IgD-negative memory B cell (primary cell): Measurements from ENCODE around the gene PHF12. TPM values are rescaled to one million over a fixed set of nuclear protein-coding genes. Genes with fewer than 3 reads are reported as not detected.

ENCODE experiments used
- H3K27ac Mint-ChIP-seq, 3 donors: one replicate each; pipeline ENCODE4 v1.8.0; 2020 to 2022; ENCODE audit warnings: mild to moderate bottlenecking in 3 of 3, mixed read lengths in 3 of 3, moderate library complexity in 1 of 3
- H3K27me3 Mint-ChIP-seq: one replicate; pipeline ENCODE4 v1.8.0; 2021; ENCODE audit warnings: mixed read lengths
- H3K36me3 Mint-ChIP-seq: one replicate; pipeline ENCODE4 v1.8.0; 2020; ENCODE audit warnings: mild to moderate bottlenecking, mixed read lengths
- H3K4me1 Mint-ChIP-seq, 3 donors: one replicate each; pipeline ENCODE4 v1.8.0; 2020 to 2022; ENCODE audit warnings: mixed read lengths in 3 of 3, mild to moderate bottlenecking in 1 of 3
- H3K4me3 Mint-ChIP-seq, 4 donors: one replicate each; pipeline ENCODE4 v1.8.0; 2020 to 2022; ENCODE audit warnings: mild to moderate bottlenecking in 4 of 4, mixed read lengths in 4 of 4, moderate library complexity in 3 of 4
- H3K9me3 Mint-ChIP-seq, 3 donors: one replicate each; pipeline ENCODE4 v1.8.0; 2020 to 2021; ENCODE audit warnings: mixed read lengths in 3 of 3, mild to moderate bottlenecking in 1 of 3
- polyA plus RNA-seq: library from polyadenylated mRNA; unstranded; fragments of 300-500 nt; fragmentation: Illumina TruSeq; gene quantifications from one replicate; pipeline ENCODE4 v1.2.3, GENCODE V29; 2021

PHF12 gene
- polyA plus RNA-seq: 11.6 TPM

DNA sequence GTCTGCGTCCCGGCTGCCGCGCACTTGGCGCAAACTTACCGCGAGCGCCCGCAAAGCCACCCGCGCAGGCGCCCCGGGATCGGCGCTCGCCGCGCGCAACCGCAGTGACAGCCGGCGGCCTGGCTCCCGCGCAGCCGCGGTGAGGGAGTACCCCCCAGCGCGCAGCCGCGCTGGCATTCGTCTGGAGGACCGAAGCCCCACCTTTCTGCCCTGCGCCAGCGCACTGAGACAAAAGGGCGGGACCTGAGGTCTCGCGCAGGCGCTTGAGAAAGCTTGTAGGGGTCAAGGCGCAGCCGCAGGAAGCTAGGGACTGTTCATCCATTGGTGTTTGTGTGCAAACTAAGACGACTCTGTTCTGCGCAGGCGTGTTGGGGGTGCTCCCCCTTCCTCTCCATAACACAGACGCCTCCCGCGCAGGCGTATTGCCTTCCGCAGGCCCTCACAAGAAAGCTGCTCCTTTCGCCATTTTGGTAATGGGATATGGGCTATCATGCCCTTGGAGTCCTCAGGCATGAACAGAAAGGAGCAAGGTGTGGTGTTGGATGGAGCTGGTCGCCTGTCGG, at the start of gene PHF12:
PHF12 (minus strand) TSS at position 91 of the 563 bp plus-strand sequence. CDS start 558 bp downstream, outside the sequence.
- H3K36me3 Mint-ChIP-seq: peaks cover under 1% of the 10 kb centered on the region
- H3K27ac Mint-ChIP-seq: peak within 1 kb of the TSS; percentile 94 to 97 (median 96)
- no peaks in the 10 kb centered on the region for H3K9me3 Mint-ChIP-seq
- H3K27me3 Mint-ChIP-seq: no peaks in the 10 kb centered on the region
- peak within 1 kb of the TSS; percentile 92 to 97 (median 96) for H3K4me3 Mint-ChIP-seq
- peaks cover 15 to 19% (median 15%) of the 10 kb centered on the region in 3 donors for H3K4me1 Mint-ChIP-seq

DNA sequence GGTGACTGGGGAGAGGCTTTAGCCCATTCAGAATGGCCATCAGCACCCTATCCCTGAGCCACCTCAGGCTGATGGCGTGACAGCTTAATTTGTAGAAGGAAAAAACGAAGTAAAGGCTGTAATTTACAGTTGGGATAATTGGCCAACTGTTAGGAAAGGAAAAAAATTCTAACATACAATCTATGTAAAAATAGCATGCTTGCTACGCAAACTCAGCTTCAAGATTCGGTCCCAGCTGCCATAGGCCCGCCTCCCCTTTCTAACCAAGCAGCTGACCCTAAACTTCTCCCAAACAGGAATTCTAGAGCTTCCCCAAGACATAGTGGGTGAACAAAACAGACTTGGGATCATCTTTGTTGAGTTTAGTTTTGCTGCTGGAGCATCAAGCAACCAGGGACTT, 49.7 kb upstream of the PHF12 start:
- no peaks in the 10 kb centered on the region for H3K4me1 Mint-ChIP-seq
- no peak overlapping the region for H3K4me3 Mint-ChIP-seq

DNA sequence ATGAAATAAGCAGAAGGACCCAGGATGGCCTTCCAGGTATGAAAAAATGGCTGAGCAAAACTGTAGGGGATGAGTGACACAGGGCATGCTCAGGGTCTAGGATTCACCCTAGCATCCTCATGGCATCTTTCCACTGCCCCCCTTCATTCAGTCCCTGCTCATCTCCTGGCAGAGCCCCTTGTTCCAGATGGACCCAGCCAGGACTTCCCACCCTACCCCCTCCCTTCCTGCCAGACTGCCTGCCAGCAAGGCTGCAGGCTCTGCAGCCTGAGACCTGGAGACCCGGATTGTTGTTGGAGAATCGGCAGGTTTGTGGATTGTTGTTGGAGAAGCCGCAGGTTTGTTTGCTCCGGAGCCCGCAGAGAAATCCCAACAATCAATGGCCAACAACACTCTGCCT, 47.9 kb upstream of the PHF12 start:
- H3K36me3 Mint-ChIP-seq: no peaks in the 10 kb centered on the region

More for the DNA sequence above, 49.7 kb upstream of the PHF12 start:
- peaks cover 25% of the 10 kb centered on the region for H3K27me3 Mint-ChIP-seq
- no peaks in the 10 kb centered on the region for H3K36me3 Mint-ChIP-seq
- H3K27ac Mint-ChIP-seq: no peak overlapping the region
- H3K9me3 Mint-ChIP-seq: peaks cover 0 to 1% (median 0%) of the 10 kb centered on the region in 3 donors

DNA sequence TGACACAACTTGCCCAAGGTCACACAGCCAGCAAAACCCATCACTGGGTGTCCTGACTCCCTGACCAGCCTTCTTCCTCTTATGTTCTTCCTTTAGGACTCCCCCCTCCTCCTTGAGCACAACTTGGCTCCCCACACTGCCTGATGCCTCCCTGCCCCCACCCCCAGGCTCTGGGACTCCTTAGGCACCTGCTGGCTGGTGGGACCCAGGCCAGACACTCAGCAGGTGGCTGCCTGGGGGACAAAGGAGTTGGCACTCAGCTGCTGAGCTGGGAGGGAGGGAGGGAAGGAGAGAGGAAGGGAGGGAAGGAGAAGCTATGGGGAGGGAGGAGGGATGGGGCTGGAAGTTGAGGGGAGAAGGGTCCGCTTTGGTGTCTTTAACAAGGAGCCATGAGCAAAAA, 46.5 kb upstream of the PHF12 start:
- Mint-ChIP-seq H3K27ac (no peak overlapping the region), H3K27me3 (peaks cover 9% of the 10 kb centered on the region), H3K4me3 (no peak overlapping the region), H3K4me1 (no peaks in the 10 kb centered on the region), H3K9me3 (peaks cover 0 to 1% (median 0%) of the 10 kb centered on the region in 3 donors), H3K36me3 (no peaks in the 10 kb centered on the region)

More for the DNA sequence above, 47.9 kb upstream of the PHF12 start:
- H3K4me1 Mint-ChIP-seq: no peaks in the 10 kb centered on the region
- H3K9me3 Mint-ChIP-seq: peaks cover 0 to 1% (median 0%) of the 10 kb centered on the region in 3 donors
- peaks cover 23% of the 10 kb centered on the region for H3K27me3 Mint-ChIP-seq
- H3K4me3 Mint-ChIP-seq: no peak overlapping the region
- H3K27ac Mint-ChIP-seq: no peak overlapping the region

DNA sequence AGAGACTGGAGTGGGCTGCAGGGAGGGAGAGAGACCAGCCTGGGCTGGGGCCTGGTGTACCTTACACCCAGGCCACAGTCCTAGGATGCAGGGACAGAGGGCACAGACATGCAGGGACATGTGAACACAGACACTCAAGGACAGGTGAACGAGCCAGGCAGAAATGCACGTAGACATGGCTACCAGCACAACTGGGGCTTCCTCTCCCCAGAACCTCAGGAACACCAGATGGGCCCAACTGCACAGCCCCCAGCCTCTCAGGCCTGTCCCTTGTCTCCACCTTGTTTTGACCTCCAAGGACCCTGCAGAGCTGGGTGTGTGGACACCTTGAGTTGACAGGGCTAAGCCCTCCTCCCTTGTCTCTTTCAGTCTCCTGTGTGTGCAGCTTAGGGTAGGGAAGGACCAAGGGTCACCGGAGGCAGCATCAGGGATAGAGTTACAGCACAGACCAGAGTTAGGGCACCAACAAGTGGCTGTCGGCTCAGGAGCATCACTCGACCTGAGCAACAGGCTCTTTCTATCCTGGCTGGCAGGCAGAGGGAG, 45.3 kb upstream of the PHF12 start:
- no peaks in the 10 kb centered on the region for H3K36me3 Mint-ChIP-seq
- H3K4me1 Mint-ChIP-seq: no peaks in the 10 kb centered on the region
- peak overlapping the region in 1 of 3 donors; percentile 67 for H3K27ac Mint-ChIP-seq
- peaks cover 0 to 1% (median 0%) of the 10 kb centered on the region in 3 donors for H3K9me3 Mint-ChIP-seq
- H3K27me3 Mint-ChIP-seq: peaks cover 8% of the 10 kb centered on the region
- H3K4me3 Mint-ChIP-seq: no peak overlapping the region

DNA sequence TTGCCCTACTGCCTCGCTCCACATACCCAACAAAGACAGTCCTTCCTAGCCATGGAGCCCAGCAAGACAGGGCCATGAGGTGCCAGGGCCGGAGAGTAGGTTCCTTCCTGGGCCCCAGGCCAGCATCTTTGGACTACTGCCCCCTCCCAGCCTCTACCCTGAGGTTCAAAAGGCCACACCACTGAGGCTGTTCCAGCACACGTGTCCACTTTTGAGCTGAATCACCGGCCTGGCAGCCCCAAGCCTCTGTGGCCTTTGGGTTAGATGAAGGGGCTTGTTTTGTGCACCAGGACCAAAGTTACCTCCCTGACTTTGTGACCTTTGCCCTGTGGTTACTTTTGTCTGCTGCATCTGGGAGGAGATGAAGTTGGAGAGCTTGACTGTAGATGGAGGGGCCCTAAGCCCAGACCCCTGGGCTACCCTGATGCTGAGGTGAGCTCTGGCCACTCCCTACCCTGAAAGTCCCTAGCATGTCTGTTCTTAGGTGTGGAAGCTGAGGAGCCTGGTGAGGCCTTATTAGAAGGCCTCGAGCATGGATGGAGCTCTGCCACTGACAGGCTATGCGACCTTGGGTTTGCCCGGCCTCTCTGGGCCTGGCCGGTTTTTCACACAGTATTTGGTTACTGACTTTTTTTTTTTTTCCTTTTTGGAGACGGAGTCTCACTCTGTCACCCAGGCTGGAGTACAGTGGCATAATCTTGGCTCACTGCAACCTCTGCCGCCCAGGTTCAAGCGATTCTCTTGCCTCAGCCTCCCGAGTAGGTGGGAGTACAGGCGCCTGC, 42.5 kb upstream of the PHF12 start:
- H3K4me3 Mint-ChIP-seq: no peak overlapping the region

DNA sequence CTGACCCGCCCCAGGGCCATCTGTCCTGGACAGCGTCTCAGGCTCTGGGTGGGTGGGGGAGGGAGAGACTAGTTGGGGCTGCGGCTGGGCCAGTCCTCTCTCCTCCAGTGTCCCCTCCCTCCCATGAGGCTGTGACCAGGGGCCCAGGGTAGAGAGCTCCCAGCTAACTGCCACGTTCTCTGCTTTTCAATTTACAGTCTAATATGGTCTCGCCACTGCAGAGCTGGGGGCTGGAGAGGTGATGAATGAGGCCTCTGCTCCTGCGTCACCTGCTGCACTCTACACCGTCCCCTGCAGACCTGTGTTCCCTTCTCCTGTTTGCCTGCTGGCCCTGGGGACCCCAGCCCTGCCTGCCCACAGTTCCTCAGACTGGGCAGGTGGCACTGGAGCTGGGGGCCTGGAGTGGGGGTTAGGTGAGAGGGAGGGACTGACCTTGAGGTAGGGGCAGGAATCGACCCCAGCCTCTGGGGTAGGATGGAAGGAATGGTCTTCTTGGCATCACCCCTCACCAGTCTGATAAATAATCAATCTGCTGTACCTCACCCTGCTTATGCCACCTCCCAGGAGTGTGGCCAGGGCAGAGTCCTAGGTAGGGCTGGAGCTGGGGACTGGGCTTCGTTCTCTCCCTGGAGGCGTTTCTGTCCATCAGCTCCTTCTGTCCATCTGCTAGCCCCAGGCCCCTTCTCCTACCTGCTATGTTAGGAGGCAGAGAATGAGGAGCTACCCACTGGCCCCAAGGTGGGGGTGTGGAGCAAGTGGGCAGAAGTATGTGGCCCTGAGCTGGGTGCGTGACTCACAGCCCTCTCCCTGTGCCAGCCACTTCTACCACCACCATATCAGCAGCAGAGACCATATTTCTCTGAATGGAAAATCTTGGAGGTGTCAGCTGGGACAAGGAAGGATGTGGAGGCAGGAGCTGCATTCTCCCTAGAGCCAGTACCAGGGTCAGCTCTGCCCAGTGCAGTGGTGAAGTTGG, 41.6 kb upstream of the PHF12 start:
- Mint-ChIP-seq H3K27ac (no peak overlapping the region), H3K4me3 (no peak overlapping the region), H3K36me3 (no peaks in the 10 kb centered on the region), H3K4me1 (no peaks in the 10 kb centered on the region), H3K27me3 (peaks cover 7% of the 10 kb centered on the region), H3K9me3 (peaks cover 0 to 1% (median 0%) of the 10 kb centered on the region in 3 donors)

More for the DNA sequence above, 42.5 kb upstream of the PHF12 start:
- Mint-ChIP-seq H3K9me3 (peaks cover 0 to 1% (median 0%) of the 10 kb centered on the region in 3 donors), H3K27me3 (peaks cover 6% of the 10 kb centered on the region), H3K27ac (no peak overlapping the region), H3K4me1 (no peaks in the 10 kb centered on the region), H3K36me3 (no peaks in the 10 kb centered on the region)

DNA sequence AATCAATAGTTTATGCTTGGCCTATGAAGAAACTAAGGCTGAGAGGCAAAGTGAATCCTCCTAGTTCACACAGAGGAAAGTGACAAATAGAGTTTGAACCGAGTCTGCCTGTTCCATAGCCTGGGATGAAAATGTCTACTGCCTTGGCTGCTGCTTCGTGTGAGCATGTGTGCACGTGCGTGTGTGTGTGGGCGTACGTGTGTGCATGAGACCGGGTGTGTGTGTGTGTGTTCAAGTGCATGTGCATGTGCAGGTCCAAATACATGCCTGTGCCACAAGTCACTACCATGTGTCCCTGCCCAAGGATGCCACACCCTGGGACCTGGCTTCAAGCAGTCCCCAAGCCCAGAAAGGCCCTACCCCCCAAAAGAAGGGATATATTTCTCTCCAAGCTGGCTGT, 40.9 kb upstream of the PHF12 start:
- peaks cover 6% of the 10 kb centered on the region for H3K27me3 Mint-ChIP-seq
- no peaks in the 10 kb centered on the region for H3K36me3 Mint-ChIP-seq
- H3K27ac Mint-ChIP-seq: no peak overlapping the region
- no peak overlapping the region for H3K4me3 Mint-ChIP-seq
- H3K9me3 Mint-ChIP-seq: peaks cover 0 to 1% (median 0%) of the 10 kb centered on the region in 3 donors
- H3K4me1 Mint-ChIP-seq: no peaks in the 10 kb centered on the region

DNA sequence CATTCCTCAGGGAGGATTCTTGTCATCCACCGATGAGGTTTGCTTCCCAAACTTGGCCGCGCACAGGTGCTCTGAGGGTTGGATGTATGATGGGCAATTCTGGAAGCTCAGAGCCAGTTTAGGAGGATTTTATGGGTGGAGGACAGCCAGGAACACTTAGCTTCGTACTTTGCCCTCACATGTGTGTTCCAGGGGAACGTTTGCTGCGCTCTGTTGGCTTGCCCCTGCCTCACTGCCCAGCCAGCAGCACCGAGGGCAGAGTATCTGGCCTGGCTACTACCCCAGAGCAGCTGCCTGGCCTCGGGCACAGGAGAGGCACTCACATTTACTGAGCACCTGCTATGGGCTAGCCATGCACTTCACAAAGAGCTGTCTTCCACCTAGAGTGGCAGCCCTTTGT, 40.5 kb upstream of the PHF12 start:
- H3K27me3 Mint-ChIP-seq: peaks cover 4% of the 10 kb centered on the region
- no peaks in the 10 kb centered on the region for H3K4me1 Mint-ChIP-seq
- no peak overlapping the region for H3K4me3 Mint-ChIP-seq
- H3K27ac Mint-ChIP-seq: no peak overlapping the region
- no peaks in the 10 kb centered on the region for H3K36me3 Mint-ChIP-seq
- peaks cover 0 to under 1% (median 0%) of the 10 kb centered on the region in 3 donors for H3K9me3 Mint-ChIP-seq

DNA sequence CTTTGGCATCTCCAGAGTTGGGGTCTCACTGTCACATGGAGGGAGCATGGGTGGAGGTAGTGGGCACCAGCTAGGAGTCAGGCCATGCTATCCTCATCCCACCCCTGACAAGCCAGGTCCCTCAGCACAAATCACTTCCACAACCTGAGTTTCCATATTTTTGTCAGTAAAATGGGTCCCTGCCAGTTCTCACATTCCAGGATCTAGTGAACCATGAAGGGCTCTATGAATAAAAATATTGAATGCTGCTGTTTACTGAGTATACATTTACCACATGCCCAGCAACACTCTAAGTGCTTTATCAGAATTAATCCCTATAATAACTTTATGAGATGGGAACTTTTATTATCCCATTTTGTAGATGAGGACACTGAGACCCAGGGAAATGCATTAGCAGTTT, 37.7 kb upstream of the PHF12 start:
- H3K36me3 Mint-ChIP-seq: no peaks in the 10 kb centered on the region
- no peak overlapping the region for H3K4me3 Mint-ChIP-seq
- H3K27me3 Mint-ChIP-seq: peaks cover 4% of the 10 kb centered on the region
- no peaks in the 10 kb centered on the region for H3K9me3 Mint-ChIP-seq
- H3K27ac Mint-ChIP-seq: no peak overlapping the region
- no peaks in the 10 kb centered on the region for H3K4me1 Mint-ChIP-seq

DNA sequence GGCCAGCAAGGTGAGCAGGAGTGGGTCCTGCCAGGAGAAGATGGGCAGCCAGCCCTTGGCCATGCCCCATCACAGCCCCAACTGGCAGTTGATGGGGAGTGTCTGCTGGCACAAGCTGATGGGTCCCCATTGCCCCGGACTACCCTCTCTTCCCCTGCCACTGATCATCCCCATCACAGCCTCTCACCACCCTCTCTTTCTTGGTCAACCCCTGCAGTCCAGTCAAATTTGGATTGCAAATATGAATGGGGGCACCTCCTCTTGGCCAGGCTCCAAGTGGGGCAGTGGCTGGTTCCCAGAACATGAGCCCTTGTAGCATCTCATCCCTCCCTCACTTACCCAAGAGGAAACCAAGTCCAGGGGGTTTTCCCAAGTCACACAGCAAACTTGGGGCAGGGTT, 37.2 kb upstream of the PHF12 start:
- Mint-ChIP-seq H3K27ac (no peak overlapping the region), H3K4me3 (no peak overlapping the region), H3K9me3 (no peaks in the 10 kb centered on the region), H3K4me1 (peaks cover 0 to 3% (median 0%) of the 10 kb centered on the region in 3 donors), H3K27me3 (peaks cover 4% of the 10 kb centered on the region), H3K36me3 (no peaks in the 10 kb centered on the region)

DNA sequence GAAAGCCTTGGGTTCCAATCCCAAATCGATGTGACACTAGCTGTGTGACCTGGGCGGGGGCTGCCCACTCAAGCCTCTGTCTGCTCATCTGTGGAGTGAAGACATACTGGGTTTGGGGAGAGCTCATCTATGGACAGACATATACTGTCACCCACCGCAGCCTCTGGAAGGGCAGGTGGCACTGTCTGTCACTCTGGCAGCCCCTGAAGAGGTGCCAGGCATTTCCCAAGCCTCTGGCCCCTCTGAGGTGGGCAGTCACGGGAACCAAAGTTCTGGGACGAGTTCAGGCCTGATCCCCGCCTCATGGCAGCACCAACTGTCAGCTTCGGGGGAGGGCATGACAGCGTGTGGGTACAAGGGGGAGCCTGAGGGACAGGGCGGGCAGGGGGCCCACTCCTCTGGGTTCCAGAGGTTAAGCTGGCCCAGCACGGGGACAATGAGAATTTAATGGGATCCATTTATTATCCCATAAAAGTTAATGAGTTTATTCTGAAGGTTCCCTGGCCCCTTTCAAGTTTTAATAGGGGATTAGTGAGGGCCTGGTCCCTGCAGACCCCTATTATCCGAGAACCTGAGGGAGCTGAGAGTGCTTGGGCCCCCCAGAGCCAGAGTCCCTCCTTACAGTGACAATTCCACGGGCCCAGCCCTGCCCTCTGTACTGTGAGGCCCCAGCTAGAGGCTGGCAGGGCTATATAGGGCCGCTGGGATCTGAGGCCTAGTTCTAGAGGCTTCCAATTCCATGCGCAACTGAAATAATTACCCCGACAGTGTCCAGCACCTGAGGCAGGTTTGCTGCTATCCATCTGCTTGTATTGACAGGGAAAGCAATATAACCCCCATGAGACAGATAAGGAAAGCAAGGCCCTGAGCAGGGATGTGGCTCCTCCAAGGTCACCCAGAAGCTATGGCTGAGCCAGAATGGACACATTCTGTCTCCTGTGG, 35.7 kb upstream of the PHF12 start:
- Mint-ChIP-seq H3K4me3 (no peak overlapping the region), H3K36me3 (no peaks in the 10 kb centered on the region), H3K4me1 (peaks cover 10 to 16% (median 14%) of the 10 kb centered on the region in 3 donors), H3K27me3 (peaks cover 4% of the 10 kb centered on the region), H3K9me3 (no peaks in the 10 kb centered on the region), H3K27ac (no peak overlapping the region)

DNA sequence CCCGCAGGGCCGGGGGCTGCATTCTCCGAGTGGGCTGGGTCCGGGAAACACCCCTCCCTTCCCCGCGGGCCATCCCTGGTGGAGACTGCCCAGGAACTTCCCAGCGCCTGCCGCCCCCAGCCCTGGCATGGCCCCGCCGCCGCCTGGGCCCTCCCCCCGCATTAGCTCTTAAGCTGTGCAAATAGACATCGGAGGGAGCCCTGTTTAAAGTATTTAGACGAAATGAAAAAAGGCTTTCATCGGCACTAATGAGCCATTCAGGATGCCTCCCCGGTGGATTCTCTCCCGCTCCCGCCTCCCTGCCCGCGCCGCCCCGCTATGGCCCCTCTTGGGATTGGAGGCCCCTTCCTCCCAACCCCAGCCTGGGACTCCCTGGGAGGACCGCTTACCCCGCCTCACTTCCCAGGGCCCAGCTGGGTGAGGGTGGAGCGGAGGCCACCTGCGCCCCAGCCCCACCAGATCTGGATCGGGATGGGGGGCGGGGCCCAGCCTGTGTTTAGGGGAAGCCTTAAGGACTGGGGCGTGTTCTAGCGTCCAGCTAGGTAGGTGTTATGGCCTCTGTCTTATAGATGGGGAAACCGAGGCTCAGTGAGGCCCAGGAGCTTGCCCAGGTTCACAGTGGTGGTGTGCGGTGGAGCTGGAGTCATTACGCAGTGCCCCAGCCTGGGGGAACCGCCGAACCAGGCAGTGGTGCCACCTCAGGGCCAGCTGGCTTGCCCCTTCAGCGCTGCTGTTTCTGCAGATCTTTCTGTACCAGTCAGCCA, 34.8 kb upstream of the PHF12 start:
- no peaks in the 10 kb centered on the region for H3K36me3 Mint-ChIP-seq
- H3K9me3 Mint-ChIP-seq: no peaks in the 10 kb centered on the region
- H3K27ac Mint-ChIP-seq: no peak overlapping the region
- no peak overlapping the region for H3K4me3 Mint-ChIP-seq
- H3K4me1 Mint-ChIP-seq: peaks cover 10 to 16% (median 14%) of the 10 kb centered on the region in 3 donors
- H3K27me3 Mint-ChIP-seq: peaks cover 2% of the 10 kb centered on the region
